Jurkat, Clone E6-1 (cell line): Measurements from ENCODE around the gene FANCE.

Experiments used
- DNase-seq: peaks from one replicate; pipeline ENCODE4 v3.0.0-alpha.2; 2011; ENCODE audit warnings: low read depth, low spot score
- H3K4me3 ChIP-seq: 2 replicates; pipeline ENCODE4 v1.5.1; 2011; ENCODE audit warnings: mild to moderate bottlenecking, low read length, control low read depth, moderate library complexity

Gene FANCE

GRCh38 chr6:35492258-35492973 lies 40.3 kb downstream of the FANCE start:
- no peak overlapping the region for H3K4me3 ChIP-seq
- no peak for DNase-seq

GRCh38 chr6:35492974-35493284 lies 40.8 kb downstream of the FANCE start:
- DNase-seq = no peak

GRCh38 chr6:35493307-35493983 lies 41.3 kb downstream of the FANCE start:
- H3K4me3 ChIP-seq = no peak overlapping the region

More at GRCh38 chr6:35492974-35493284, 40.8 kb downstream of the FANCE start:
- no peak overlapping the region for H3K4me3 ChIP-seq

GRCh38 chr6:35494161-35494563 lies 42.0 kb downstream of the FANCE start:
- no peak for DNase-seq
- no peak overlapping the region for H3K4me3 ChIP-seq

More at GRCh38 chr6:35493307-35493983, 41.3 kb downstream of the FANCE start:
- no peak for DNase-seq

- no peak for DNase-seq
- no peak overlapping the region for H3K4me3 ChIP-seq
Observed at GRCh38 chr6:35495258-35496035, 43.3 kb downstream of the FANCE start.

- H3K4me3 ChIP-seq = peak overlapping the region; percentile 51
- DNase-seq = no peak
Observed at GRCh38 chr6:35496036-35496840, 44.1 kb downstream of the FANCE start.

- peak within 1 kb of the TSS; percentile 51 for H3K4me3 ChIP-seq
- no peak for DNase-seq
Observed at GRCh38 chr6:35496841-35497570, 44.9 kb downstream of the FANCE start, which contains the start of gene TEAD3. Gene TEAD3, minus strand, starts transcription at chr6:35497079.

- peak overlapping the region; percentile 51 for H3K4me3 ChIP-seq
- DNase-seq = no peak
Observed at GRCh38 chr6:35497571-35498421, 45.7 kb downstream of the FANCE start.

GRCh38 chr6:35498422-35499067 lies 46.4 kb downstream of the FANCE start:
- DNase-seq = no peak
- H3K4me3 ChIP-seq = no peak overlapping the region

- DNase-seq = no peak
Observed at GRCh38 chr6:35499372-35499771, 47.2 kb downstream of the FANCE start.

GRCh38 chr6:35500782-35501181 lies 48.6 kb downstream of the FANCE start:
- H3K4me3 ChIP-seq = no peak overlapping the region
- no peak for DNase-seq

More at GRCh38 chr6:35499372-35499771, 47.2 kb downstream of the FANCE start:
- H3K4me3 ChIP-seq = no peak overlapping the region

GRCh38 chr6:35501784-35502183 lies 49.6 kb downstream of the FANCE start:
- DNase-seq = no peak
- no peak overlapping the region for H3K4me3 ChIP-seq

GRCh38 chr6:35503534-35503933 lies 51.4 kb downstream of the FANCE start:
- H3K4me3 ChIP-seq = no peak overlapping the region
- DNase-seq = no peak

- H3K4me3 ChIP-seq = no peak overlapping the region
- no peak for DNase-seq
Observed at GRCh38 chr6:35505999-35506412, 53.9 kb downstream of the FANCE start.

- H3K4me3 ChIP-seq = no peak overlapping the region
- no peak for DNase-seq
Observed at GRCh38 chr6:35506536-35506935, 54.4 kb downstream of the FANCE start.

- no peak for DNase-seq
- H3K4me3 ChIP-seq = no peak overlapping the region
Observed at GRCh38 chr6:35507221-35507620, 55.1 kb downstream of the FANCE start.

- DNase-seq = no peak
- no peak overlapping the region for H3K4me3 ChIP-seq
Observed at GRCh38 chr6:35508027-35508426, 55.9 kb downstream of the FANCE start.
